Hepatocyte (in vitro differentiated cells): Measurements from ENCODE around the gene TOM1L1.

Experiments
- EZH2 ChIP-seq: fragments of 200-600 bp; sonication (generic); IDR thresholded peaks from 2 replicates; pipeline ENCODE4 v1.6.1; 2016; ENCODE audit warnings: antibody characterized with exemption, mild to moderate bottlenecking, borderline replicate concordance
- EZH2phosphoT487 ChIP-seq: fragments of 200-600 bp; sonication (generic); IDR thresholded peaks from one replicate; pipeline ENCODE4 v1.6.1; 2018; ENCODE audit warnings: antibody characterized with exemption, mild to moderate bottlenecking, low read depth, moderate library complexity; ENCODE audit not compliant: unreplicated experiment, severe bottlenecking
- TF ChIP-seq, protein P1 (sequence below): fragments of 200-600 bp; sonication (generic); IDR thresholded peaks from 2 replicates; pipeline ENCODE4 v1.5.1; 2016; ENCODE audit warnings: antibody characterized with exemption, mild to moderate bottlenecking; ENCODE audit not compliant: poor library complexity

DNA sequence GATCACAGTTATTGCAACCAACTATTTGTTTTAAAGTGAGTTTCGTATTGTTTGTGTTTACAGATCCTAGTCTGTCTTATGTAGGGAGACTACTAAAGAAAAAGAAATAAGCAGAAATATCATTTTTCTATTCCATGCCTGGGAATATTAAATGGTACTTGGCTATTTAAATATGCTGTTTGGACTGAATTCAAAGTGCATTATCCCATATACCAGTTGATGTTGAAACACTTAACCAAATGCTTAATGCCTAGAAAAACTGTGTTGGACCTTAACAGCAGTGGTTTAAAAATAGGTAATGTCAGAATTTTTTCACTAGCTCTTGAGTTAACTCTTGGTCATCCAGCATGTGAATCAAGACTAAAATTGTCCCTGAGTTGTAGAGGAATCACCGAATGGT, 37.5 kb upstream of the TOM1L1 start:
- TF ChIP-seq, protein P1, sequence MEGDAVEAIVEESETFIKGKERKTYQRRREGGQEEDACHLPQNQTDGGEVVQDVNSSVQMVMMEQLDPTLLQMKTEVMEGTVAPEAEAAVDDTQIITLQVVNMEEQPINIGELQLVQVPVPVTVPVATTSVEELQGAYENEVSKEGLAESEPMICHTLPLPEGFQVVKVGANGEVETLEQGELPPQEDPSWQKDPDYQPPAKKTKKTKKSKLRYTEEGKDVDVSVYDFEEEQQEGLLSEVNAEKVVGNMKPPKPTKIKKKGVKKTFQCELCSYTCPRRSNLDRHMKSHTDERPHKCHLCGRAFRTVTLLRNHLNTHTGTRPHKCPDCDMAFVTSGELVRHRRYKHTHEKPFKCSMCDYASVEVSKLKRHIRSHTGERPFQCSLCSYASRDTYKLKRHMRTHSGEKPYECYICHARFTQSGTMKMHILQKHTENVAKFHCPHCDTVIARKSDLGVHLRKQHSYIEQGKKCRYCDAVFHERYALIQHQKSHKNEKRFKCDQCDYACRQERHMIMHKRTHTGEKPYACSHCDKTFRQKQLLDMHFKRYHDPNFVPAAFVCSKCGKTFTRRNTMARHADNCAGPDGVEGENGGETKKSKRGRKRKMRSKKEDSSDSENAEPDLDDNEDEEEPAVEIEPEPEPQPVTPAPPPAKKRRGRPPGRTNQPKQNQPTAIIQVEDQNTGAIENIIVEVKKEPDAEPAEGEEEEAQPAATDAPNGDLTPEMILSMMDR: no peak
- no peak for TF ChIP-seq EZH2phosphoT487
- no peak for TF ChIP-seq EZH2
